Nephron (organoid): Measurements from ENCODE around the gene RPA3.
A peak's percentile ranks its signal among the peaks of the same experiment; 100 is the strongest.

Experiments used
- H3K27ac Mint-ChIP-seq, 3 experiments: 2 replicates each; pipeline ENCODE4 v1.8.0; 2020; ENCODE audit warnings: mixed read lengths in 3 of 3, mild to moderate bottlenecking in 2 of 3, moderate library complexity in 1 of 3
- H3K27me3 Mint-ChIP-seq: 2 replicates; pipeline ENCODE4 v1.8.0; 2021; ENCODE audit warnings: low read depth, mild to moderate bottlenecking, moderate library complexity, mixed read lengths
- H3K36me3 Mint-ChIP-seq: 2 replicates; pipeline ENCODE4 v1.8.0; 2020; ENCODE audit warnings: low read depth, mixed read lengths
- H3K4me1 Mint-ChIP-seq: 2 replicates; pipeline ENCODE4 v1.8.0; 2020; ENCODE audit warnings: mixed read lengths
- H3K4me3 Mint-ChIP-seq, 3 experiments: 2 replicates each; pipeline ENCODE4 v1.8.0; 2020; ENCODE audit warnings: mild to moderate bottlenecking in 3 of 3, mixed read lengths in 3 of 3, moderate library complexity in 2 of 3
- H3K9me3 Mint-ChIP-seq: 2 replicates; pipeline ENCODE4 v1.8.0; 2020; ENCODE audit warnings: mixed read lengths
- TF ChIP-seq, protein P1 (sequence below), 3 experiments: fragments of 200-600 bp; sonication (generic); IDR thresholded peaks; one replicate each; pipeline ENCODE4 v1.5.0; 2021; ENCODE audit warnings: antibody characterized with exemption in 3 of 3; ENCODE audit not compliant: unreplicated experiment in 3 of 3

RPA3 gene

DNA sequence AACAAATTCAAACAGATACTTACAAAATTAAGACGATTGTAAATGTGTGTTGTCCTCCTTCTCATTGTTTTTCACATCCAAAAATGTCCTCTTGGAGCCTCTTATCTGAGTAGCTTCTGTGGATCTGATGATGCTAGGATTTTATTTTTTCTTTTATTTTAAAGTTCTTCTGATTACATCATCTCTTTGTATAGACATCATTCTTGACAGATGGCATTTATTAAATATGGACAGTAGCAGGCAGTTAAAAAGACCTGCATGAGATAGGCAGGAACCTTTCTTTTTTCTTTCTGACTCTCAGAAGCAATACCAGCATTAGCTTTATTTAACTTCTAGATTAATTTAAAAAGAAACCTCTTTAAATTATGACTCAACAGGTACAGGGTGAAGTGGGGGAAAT, at the start of gene RPA3:
TSS of gene RPA3 (minus strand) at position 116 of the 400 bp plus-strand sequence. CDS start 78,189 bp downstream, outside the sequence.
- TF ChIP-seq, protein P1, sequence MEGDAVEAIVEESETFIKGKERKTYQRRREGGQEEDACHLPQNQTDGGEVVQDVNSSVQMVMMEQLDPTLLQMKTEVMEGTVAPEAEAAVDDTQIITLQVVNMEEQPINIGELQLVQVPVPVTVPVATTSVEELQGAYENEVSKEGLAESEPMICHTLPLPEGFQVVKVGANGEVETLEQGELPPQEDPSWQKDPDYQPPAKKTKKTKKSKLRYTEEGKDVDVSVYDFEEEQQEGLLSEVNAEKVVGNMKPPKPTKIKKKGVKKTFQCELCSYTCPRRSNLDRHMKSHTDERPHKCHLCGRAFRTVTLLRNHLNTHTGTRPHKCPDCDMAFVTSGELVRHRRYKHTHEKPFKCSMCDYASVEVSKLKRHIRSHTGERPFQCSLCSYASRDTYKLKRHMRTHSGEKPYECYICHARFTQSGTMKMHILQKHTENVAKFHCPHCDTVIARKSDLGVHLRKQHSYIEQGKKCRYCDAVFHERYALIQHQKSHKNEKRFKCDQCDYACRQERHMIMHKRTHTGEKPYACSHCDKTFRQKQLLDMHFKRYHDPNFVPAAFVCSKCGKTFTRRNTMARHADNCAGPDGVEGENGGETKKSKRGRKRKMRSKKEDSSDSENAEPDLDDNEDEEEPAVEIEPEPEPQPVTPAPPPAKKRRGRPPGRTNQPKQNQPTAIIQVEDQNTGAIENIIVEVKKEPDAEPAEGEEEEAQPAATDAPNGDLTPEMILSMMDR (IDR thresholded peaks at IDR 0.05; ENCODE audit: unreplicated experiment in 3 of 3) = no peak
- peaks cover 3% of the 10 kb centered on the region for H3K27me3 Mint-ChIP-seq
- H3K4me1 Mint-ChIP-seq = peaks cover 16% of the 10 kb centered on the region
- peak within 1 kb of the TSS in 2 of 3 experiments; percentile 50 to 86 for H3K27ac Mint-ChIP-seq
- H3K9me3 Mint-ChIP-seq = no peaks in the 10 kb centered on the region
- peaks cover 3% of the 10 kb centered on the region for H3K36me3 Mint-ChIP-seq
- H3K4me3 Mint-ChIP-seq = no peak within 1 kb of the TSS

DNA sequence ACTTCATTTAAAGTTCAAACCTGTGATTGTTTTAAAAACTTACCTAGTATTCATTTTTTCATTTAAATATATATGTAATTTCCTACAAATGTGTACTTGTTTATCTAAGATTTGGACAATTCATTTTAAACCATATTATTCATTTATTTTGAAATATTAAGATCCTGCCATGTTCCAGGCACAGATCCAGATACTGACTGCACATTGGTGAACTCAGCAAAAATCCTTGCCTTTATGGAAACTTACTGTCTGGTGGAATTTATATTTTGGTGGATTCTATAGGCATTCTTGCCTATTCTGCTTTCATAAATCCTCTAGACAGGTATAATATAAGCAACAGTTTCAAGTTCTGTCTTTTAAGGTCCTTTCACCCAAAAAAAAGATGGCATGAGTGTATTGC, 48.3 kb upstream of the RPA3 start:
- Mint-ChIP-seq H3K4me1 (peaks cover 25% of the 10 kb centered on the region), H3K9me3 (no peaks in the 10 kb centered on the region), H3K27ac (no peak overlapping the region), H3K27me3 (no peaks in the 10 kb centered on the region), H3K4me3 (no peak overlapping the region), H3K36me3 (no peaks in the 10 kb centered on the region)
- TF ChIP-seq, protein P1 (IDR thresholded peaks at IDR 0.05; ENCODE audit: unreplicated experiment in 3 of 3) = no peak

DNA sequence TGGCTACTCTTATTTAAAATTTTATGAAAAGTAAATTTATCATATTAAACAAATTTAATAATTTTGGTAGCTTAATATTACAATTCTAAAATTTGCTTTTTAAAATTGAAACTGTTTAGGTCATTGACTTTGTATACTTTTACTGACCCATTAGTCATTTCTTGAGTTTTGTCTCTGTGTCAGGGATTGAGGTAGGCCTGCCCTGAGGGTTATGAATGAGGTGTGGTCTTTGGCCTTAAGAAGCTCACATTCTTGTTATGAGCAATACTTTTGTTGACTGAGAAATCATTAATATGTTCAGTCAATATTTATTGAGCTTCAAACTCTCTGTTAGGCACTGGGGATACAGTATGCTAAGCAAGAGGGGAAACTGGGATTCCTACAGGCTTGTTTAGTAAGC, 47.0 kb upstream of the RPA3 start:
- H3K9me3 Mint-ChIP-seq = no peaks in the 10 kb centered on the region
- H3K36me3 Mint-ChIP-seq = no peaks in the 10 kb centered on the region
- no peak overlapping the region for H3K27ac Mint-ChIP-seq
- H3K4me1 Mint-ChIP-seq = peaks cover 23% of the 10 kb centered on the region
- no peak overlapping the region for H3K4me3 Mint-ChIP-seq
- no peaks in the 10 kb centered on the region for H3K27me3 Mint-ChIP-seq
- TF ChIP-seq, protein P1 (IDR thresholded peaks at IDR 0.05; ENCODE audit: unreplicated experiment in 3 of 3) = no peak

DNA sequence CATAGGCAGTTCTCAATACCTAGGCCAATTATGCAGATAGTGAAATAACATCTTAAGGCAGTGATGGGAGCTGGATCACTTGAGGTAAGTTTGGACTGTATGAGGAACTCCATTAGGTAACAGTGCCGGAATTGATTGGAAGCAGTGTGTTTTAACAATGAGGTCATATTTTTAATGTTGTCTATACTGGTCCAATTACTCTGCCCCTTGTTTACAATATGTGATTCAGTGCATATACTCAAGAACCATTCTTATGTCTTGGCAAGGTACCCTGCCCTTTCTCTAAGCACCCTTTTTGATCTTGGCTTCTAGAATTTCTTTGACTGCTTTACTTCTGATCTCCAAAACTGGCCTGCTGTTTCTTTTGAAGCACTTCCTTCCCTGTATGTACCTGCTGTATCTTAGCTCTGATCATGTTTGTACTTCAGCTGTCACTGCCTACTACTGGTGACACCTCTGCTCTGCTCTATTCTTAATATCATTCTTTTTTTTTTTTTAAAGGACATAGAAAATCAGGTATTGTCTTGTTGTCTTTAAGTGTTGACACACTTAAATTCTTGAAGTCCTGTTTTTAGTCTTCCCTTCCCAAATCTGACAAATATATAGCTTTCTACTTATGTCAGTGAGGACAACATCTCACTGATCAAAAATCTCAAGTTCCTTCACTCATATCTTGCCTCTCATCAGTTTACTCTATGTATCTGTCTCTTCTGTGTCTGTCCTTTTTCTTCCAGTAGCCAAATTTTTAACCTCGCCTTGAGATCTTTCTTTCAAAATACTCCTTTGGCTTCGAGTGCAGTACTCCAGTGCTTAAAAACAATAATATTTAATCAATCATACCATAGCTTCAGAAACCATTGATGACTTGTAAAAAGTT, 46.4 kb upstream of the RPA3 start:
- peaks cover 17% of the 10 kb centered on the region for H3K4me1 Mint-ChIP-seq

DNA sequence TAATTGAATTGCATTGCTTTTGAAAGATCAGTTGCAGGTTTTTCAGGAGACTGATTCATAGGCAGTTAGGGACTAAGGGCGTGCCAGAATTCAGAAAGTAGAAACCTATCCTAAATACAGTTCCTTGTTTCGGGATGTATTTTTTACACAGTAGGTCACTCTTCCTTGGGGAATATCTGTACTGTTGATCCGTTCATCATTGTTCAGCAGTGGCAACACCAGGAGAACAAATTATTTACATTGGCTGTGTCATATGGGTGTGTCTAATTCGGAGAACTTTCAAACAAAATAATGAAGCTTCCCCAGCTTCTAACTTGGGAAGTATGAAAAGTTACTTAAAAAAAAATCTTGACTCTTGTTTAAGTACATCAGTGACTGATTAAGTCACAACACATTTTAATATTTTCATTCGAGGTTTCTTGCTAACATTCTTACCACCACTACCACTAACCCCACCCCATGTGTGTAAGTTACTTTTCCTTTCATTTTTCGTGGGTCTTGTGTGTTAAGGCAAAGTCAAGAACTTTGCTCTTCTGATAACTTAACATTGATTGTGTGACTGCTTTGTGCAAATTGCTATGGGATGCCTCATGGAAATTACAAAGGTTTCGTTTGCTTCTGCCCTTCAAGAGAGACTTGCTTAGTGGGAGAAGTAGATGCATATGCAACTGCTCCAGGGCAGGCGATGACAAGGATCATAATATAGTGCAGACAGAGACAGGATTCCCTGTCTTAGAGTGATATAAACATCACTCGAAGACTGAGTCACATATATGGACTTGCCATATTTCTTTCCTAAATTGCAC, 43.8 kb upstream of the RPA3 start:
- TF ChIP-seq, protein P1 (IDR thresholded peaks at IDR 0.05; ENCODE audit: unreplicated experiment in 3 of 3) = no peak
- Mint-ChIP-seq H3K4me1 (no peaks in the 10 kb centered on the region), H3K27ac (no peak overlapping the region), H3K4me3 (no peak overlapping the region), H3K27me3 (no peaks in the 10 kb centered on the region), H3K36me3 (no peaks in the 10 kb centered on the region), H3K9me3 (no peaks in the 10 kb centered on the region)

More for the DNA sequence above, 46.4 kb upstream of the RPA3 start:
- TF ChIP-seq, protein P1 (IDR thresholded peaks at IDR 0.05; ENCODE audit: unreplicated experiment in 3 of 3) = no peak
- H3K27ac Mint-ChIP-seq = no peak overlapping the region
- no peaks in the 10 kb centered on the region for H3K9me3 Mint-ChIP-seq
- no peaks in the 10 kb centered on the region for H3K27me3 Mint-ChIP-seq
- H3K36me3 Mint-ChIP-seq = no peaks in the 10 kb centered on the region
- H3K4me3 Mint-ChIP-seq = no peak overlapping the region
